Fibroblast of the aortic adventitia (primary cell): Measurements from ENCODE around the gene ROR2. TPM values are rescaled to one million over a fixed set of nuclear protein-coding genes. Genes with fewer than 3 reads are reported as not detected.

ENCODE experiments used
- DNase-seq: peaks from one replicate; pipeline ENCODE4 v3.0.0-alpha.2; 2010; ENCODE audit warnings: low read depth
- H3K4me3 ChIP-seq: 2 replicates; pipeline ENCODE4 v1.5.1; 2011; ENCODE audit warnings: low read depth, mild to moderate bottlenecking, control low read depth, low read length, moderate library complexity
- CTCF ChIP-seq: IDR thresholded peaks from 2 replicates; pipeline ENCODE4 v1.5.1; 2011; ENCODE audit warnings: mild to moderate bottlenecking, low read length, control low read depth, inconsistent platforms; ENCODE audit not compliant: insufficient read depth
- total RNA-seq: library from RNA; depleted of rRNA; stranded (reverse); fragments of >200 nt; gene quantifications from 2 replicates; pipeline ENCODE4 v1.2.3, GENCODE V29; 2012; ENCODE audit warnings: low replicate concordance

Gene ROR2
- total RNA-seq, 1 donor = 13.0 TPM

GRCh38 chr9:91963711-91964240 is 13.7 kb upstream of the ROR2 start:
- no peak for TF ChIP-seq CTCF
- no peak for DNase-seq
- H3K4me3 ChIP-seq = no peak overlapping the region

- no peak for DNase-seq
- no peak overlapping the region for H3K4me3 ChIP-seq
- TF ChIP-seq CTCF = no peak
These were observed 10.3 kb upstream of the ROR2 start for GRCh38 chr9:91960367-91960766.

GRCh38 chr9:91958174-91958573 is 8.1 kb upstream of the ROR2 start:
- TF ChIP-seq CTCF = no peak
- H3K4me3 ChIP-seq = no peak overlapping the region

GRCh38 chr9:91954841-91955471 is 4.9 kb upstream of the ROR2 start:
- TF ChIP-seq CTCF = peak; percentile 80
- H3K4me3 ChIP-seq = peak overlapping the region; percentile 40
- peak; percentile 73 for DNase-seq

More at GRCh38 chr9:91958174-91958573, 8.1 kb upstream of the ROR2 start:
- DNase-seq = peak; percentile 56

GRCh38 chr9:91953718-91954117 is 3.7 kb upstream of the ROR2 start:
- DNase-seq = no peak
- H3K4me3 ChIP-seq = no peak overlapping the region
- TF ChIP-seq CTCF = no peak

GRCh38 chr9:91951944-91952520 is 2.0 kb upstream of the ROR2 start:
- TF ChIP-seq CTCF = no peak
- H3K4me3 ChIP-seq = no peak overlapping the region
- peak; percentile 57 for DNase-seq
